Measurements from ENCODE around the gene RNF123.

Gene RNF123

DNA sequence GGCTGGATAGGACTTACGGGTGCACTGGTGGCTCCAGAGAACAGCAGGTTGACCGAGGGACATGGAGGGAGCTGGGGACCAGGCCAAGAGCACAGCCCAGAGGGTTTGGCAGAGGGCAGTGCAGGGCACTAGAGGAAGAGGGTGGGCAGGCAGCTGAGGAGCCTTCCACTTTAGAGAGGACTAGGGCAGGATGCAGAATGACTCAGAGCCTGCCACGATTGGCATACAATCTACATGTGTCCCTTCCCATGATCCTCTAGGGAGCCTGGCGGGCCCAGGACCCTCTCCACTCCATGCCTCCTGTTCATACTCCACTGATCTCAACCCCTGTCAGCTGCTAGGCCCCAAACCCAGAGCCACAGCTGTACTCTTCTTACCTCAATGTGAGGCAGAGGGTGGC is 29.6 kb upstream of the RNF123 start:
- no peak for DNase-seq

- DNase-seq: no peak
Observed at GRCh38 chr3:49661281-49661680, 28.1 kb upstream of the RNF123 start.

- DNase-seq: no peak
Observed at GRCh38 chr3:49662021-49662420, 27.3 kb upstream of the RNF123 start.

GRCh38 chr3:49662720-49663413 is 26.5 kb upstream of the RNF123 start:
- DNase-seq: no peak

DNA sequence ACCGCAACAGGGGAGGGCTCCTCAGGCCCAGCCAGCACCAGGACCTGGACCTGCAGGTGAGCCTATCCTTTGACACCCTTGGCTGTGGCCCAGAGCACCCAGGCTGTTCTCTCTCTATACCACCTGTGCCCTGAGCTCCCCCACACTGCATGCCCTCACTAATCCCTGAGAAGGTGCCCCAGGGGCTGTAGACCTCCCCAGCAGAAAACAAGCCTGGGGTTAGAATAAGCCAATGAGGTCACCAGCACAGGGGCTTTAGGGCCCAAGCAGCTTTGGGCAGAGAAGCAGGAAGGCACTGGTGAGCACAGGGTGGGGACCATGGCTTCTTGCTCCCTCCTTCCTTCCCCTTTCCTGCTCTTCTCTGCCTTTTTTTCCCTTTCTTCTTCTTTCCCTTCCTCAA is 25.5 kb upstream of the RNF123 start:
- DNase-seq: no peak

DNA sequence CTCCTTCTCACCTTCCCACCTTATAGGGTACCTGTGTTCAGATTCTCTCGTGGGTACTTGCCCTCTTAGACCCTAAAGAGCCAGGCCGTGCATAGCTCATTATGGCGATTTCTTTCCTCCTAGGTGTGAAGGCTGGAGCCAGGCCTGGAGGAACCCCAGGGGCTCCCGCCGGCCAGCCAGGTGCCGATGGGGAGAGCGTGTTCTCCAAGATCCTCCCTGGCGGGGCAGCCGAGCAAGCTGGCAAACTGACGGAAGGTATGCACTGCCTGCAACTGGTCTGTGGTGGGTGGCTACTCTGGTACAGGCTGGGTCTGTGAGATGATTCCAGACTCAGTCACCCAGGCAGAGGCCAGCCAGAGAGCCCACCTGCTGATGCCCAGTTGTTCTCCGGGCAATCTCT is 25.1 kb upstream of the RNF123 start:
- no peak for DNase-seq

DNA sequence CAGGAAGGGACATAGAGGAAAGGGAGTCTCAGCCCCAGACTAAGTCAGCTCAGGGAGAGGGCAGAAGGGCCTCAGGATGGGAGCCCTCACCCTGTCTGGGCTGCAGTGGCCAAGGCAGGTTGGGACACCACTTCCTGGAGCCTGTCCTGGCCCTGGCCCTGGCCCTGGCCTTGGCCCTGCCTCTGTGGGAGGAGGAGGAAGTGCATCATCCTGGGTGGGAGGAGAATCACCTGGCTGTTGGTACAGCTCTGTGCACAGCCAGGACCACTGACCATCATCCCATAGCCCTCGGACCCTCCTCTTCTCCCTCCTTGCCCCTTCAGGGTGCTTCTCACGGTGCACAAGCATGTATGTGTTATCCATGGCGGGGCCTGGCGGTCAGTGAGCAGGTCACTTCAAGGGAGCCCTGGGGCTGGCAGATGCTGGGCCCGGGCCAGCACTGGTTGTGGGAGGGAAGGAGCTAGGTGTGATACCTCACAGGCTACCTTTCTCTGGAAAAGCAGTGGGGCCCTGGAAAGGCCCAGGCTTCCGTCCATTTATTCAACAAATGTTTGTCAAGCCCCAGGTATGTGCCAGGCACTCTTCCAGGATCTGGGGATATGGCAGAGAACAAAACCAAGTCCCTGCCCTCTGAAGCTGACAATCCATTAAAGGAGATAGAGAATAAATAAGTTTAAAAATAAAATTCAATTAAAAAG is 23.4 kb upstream of the RNF123 start:
- DNase-seq: no peak

GRCh38 chr3:49666592-49666991 is 22.8 kb upstream of the RNF123 start:
- no peak for DNase-seq

DNA sequence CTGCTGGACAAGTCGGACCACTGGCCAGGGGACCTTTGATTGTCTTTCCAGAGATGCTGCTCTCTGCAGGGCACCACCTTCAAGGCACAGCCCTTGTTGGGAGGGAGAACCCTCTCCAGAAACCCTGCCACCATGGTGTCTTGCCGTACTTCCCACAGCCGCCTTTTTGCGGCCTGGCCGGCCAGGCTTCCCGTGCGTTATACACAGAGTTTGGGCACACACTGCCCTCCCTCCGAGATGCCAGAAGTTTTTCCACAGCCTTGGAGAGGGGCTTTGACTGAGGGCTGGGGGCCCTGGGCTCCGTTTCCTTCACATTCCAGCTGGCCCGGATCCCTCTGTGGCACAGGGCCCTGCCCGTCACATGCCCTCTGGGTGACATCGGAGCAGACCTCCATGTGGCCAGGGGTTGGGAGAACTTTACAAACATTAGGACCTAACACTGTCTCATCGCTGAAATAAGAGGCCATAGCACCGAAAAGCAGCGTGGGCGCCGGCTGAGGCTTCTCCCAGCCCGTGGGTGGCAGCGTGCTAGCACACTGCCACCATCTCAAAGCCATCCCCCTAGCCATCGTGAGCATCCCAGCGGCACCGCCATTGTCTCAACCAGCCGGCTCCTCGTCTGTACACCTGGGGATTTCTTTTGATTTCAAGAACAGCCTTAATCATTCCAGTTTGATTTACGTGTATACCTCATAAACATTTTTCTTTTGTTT is 21.5 kb upstream of the RNF123 start:
- DNase-seq: no peak

DNA sequence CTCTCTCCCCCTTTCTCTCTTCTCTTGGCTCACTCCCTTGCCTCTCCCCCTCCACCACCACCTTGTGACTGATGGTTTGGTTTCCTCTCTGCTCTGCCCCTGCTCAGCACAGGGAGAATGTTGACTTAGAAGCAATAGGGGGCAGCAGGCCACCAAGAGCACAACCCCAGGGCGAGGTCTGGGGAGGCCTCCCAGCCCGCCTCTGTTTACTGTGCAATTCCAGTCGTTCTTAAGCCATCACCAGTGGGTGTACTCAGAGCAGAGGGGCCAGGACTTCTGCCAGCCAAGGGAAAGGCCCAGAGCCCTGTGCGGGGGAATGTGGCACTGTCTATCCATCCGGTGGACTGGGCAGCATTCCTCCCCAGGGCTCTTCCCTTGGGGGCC is 21.0 kb upstream of the RNF123 start:
- no peak for DNase-seq

DNA sequence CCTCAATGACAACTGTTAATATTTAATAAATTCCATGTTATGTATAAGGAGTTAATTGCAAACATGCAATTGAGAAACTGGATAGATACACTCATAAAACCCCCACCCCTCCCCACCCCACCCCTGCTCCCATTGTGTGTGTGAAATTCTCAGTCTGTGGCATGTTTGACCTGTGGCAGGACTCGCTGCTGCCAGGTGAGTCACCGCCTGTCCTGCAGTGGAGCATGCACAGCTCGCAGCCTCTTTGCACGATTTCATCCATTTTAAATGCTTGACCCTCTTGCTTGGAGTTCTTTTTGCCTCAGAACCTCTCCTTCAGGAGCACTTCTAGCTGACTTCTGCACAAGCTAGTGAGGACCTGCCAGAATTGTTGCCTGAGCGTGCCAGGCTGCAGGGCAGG is 20.5 kb upstream of the RNF123 start:
- no peak for DNase-seq

DNA sequence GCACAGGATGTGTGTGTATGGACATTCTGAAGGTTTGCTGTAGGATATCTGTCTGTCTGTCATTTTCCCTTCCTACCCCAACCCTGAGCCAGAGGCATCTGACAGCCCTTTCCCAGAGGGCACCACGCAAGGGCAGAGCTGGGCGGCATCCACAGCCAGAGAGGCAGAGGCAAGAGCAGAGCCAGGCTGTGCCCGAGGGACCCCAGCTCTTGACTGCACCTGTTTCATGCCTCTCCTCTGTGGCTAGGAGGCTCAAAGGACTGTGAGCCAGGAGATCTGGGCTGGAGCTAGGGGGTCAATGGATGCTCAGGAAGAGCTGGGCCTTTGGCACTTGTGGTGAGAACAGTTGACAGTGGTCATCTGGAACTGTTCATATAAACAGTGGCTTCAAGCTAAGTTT is 20.0 kb upstream of the RNF123 start:
- DNase-seq: no peak

- DNase-seq: no peak
Observed at GRCh38 chr3:49670940-49671290, 18.4 kb upstream of the RNF123 start.

DNA sequence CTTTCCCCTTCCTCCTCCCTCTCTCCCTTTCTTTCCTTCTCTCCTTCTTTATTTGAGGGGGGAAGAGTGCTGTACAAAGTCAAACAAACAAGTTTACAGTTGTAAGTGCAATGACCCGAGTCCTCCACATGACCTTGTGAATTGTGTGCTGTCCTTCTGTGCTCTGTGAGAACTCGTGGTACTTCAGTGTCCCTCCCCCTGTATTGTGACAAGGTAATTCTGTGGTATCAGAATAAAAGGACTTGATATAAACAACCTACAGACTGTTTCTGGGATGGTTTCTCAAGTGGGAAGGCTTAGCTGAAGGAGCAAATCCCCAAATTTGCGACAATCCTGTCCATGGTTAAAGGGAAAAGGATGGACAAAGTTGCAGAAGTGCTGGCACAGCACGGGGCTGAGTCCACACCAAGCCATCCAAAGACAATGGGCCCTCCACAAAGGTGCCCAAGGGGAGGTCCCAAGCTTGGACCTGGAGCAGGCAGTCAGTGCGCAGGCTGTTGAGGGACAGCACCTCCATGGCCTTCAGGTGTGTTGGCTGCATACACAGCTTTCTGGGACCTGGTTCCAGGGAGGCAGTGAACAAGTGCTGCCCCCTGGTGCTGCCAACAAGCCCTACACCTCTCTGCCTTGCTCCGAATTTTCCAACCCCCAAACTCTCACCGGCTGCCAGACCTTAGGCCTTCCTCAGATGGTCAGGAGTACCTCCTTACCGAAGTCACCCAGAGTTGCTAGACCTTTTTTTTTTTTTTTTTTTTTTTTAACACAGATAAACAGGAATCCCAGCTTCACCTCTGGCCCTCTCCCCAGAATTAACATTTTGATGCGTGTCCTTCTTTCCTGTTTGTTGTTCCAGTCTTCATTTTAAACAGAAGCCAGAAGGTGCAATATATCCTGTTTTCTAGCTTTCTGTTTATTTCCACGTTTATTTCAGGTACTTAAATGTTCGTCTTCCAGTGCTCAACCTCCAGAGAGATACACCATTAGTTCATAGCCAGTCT is 17.8 kb upstream of the RNF123 start:
- no peak for DNase-seq

DNA sequence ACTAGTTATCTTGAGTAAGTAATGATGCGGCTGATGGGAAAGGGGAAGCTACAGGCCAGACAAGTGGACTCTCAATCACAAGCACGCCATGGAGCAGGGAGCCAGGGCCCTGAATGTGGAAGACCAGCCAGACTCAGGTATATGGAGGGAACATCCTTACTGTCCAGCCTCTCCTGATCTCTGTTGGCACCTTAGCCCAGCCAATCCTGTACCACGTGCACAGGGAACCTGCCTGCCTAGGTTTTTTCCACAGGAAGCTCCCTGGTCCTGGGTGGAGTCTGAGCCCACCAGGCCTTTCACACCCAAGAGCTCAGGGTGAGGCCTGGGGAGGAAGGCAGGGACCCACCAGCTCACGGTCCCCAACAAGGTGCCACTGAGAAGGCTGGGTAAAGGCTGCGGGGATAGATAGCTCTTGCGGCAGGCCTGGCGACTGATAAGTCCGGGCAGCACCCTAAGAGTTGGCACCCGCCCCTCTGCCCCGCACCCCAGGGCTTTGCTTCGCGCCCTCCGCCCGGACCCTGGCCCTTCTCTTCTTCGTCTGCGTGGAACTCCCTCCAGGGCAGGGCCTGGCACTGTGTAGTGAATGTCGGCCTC is 16.1 kb upstream of the RNF123 start:
- no peak for DNase-seq

GRCh38 chr3:49673715-49674496 is 15.5 kb upstream of the RNF123 start, which contains the start of gene APEH:
Gene APEH, plus strand, starts transcription at chr3:49674351. Its CDS starts 51 bp downstream, at chr3:49674402.
- DNase-seq: no peak

GRCh38 chr3:49674497-49674983 is 14.8 kb upstream of the RNF123 start:
- DNase-seq: no peak

GRCh38 chr3:49675912-49676311 is 13.4 kb upstream of the RNF123 start:
- DNase-seq: no peak

GRCh38 chr3:49680493-49681231 is 8.7 kb upstream of the RNF123 start:
- no peak for DNase-seq

- DNase-seq: no peak
Observed at GRCh38 chr3:49681232-49681522, 8.2 kb upstream of the RNF123 start.

DNA sequence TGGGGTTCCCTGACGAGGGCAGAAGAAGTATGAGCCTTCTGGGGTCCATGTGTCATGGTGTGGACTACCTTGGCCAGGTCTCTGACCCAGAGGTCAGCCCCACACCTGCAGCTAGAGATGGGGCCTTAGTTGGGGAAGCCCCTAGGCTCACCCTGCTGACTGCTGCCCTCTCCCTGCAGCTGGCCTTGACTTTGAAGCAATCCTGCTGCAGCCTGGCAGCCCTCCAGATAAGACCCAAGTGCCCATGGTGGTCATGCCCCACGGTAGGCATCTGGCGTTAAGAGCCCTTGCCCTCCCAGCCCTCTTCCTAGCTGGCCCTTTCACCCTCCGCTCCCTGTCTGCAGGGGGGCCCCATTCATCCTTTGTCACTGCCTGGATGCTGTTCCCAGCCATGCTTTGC is 7.8 kb upstream of the RNF123 start:
- DNase-seq: no peak

Measured in NCI-H774 (cell line).